Measurements from ENCODE around the gene AKAP6. TPM values are rescaled to one million over a fixed set of nuclear protein-coding genes. Genes with fewer than 3 reads are reported as not detected.
A peak's percentile ranks its signal among the peaks of the same experiment; 100 is the strongest.

AKAP6 gene
- total RNA-seq, 1 donor from 2014 or later: 8.5 TPM

DNA sequence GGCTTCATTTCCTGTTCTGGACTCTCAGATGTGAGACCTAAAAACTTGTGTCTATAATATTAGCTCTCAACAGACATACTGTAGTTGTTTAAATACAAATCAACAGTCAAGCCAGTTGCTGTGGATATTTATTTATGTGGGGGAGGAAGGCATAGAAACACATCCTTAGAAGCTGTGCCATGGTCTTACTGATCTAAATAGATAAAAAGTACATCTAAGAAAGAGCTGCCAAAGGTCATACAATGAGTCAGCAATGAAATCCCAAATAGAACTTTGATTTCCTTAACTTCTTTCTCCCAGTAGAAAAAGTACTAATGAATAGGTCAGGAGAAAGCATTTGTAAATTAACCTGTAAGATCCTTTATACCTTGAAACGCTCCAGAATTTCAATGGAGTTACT is 185.1 kb downstream of the AKAP6 start:
- peaks cover 14% of the 10 kb centered on the region for H3K9me3 Mint-ChIP-seq

DNA sequence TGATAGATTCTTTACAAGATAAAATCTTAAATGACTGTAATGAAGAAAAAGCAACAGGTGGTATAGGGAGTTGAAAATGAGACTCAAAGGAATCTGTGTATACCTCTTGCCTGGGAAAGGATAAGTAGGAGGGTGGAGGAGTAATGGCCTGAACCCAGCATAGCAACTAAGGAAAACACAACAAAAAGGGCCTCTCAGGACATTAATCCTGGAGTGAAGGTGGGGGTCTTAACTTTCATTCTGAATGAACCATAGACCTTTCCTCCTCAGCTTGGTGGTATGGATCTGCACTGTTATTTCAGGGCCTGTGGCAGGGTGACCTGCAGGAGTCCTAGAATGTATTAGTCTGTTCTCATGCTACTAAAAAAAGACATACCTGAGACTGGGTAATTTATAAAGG is 185.6 kb downstream of the AKAP6 start:
- H3K27me3 Mint-ChIP-seq (ENCODE audit: low read depth): no peaks in the 10 kb centered on the region
- H3K4me1 Mint-ChIP-seq: peaks cover 51% of the 10 kb centered on the region
- peaks cover 19% of the 10 kb centered on the region for H3K9me3 Mint-ChIP-seq
- peak overlapping the region; percentile 88 for H3K27ac Mint-ChIP-seq
- TF ChIP-seq CTCF (IDR thresholded peaks at IDR 0.05; ENCODE audit: unreplicated experiment): no peak
- H3K4me3 Mint-ChIP-seq: no peak overlapping the region
- peaks cover 10% of the 10 kb centered on the region for H3K36me3 Mint-ChIP-seq
- no peak for DNase-seq (ENCODE audit: low spot score in 2 of 2, unreplicated experiment in 2 of 2)

More for the DNA sequence above, 185.1 kb downstream of the AKAP6 start:
- Mint-ChIP-seq H3K36me3 (peaks cover 9% of the 10 kb centered on the region), H3K4me3 (no peak overlapping the region), H3K4me1 (peaks cover 52% of the 10 kb centered on the region), H3K27me3 (ENCODE audit: low read depth) (no peaks in the 10 kb centered on the region), H3K27ac (peak overlapping the region; percentile 88)
- no peak for DNase-seq (ENCODE audit: low spot score in 2 of 2, unreplicated experiment in 2 of 2)
- TF ChIP-seq CTCF (IDR thresholded peaks at IDR 0.05; ENCODE audit: unreplicated experiment): no peak

DNA sequence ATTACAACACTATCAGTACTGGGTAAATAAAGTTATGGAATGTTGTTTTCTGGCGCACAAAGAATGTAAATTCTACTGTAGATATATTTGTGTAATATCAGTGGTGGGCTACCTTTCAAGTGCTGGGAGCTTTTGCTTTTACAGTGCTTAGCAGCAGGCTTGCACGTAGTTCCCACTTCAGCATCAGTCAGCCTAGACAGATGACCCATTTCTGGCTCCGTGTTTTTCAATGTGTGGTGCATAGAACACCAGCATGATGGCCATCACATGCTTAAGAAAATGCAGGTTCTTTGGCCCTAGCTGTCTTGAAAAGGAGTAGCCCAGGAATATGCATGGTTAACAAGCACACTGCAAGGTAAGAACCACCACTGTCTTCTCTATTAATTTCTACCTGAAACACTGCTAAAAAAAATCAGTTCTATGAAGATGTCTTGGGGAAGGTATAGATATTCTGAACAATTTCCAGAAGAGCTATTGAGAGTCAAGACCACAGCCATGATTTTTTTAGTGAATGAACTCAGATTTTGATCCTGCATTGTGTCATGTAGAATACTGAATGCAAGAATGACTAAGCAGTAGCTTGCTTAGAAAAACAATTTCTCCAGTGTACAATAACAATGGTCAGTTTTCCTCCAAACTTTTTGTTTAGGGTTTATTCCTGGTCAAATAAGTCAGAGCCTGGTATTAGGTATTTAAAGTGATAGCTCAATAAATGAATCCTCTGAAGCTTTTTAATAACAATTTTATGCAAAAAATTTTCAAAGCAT is 195.7 kb downstream of the AKAP6 start:
- H3K4me3 Mint-ChIP-seq: no peak overlapping the region
- TF ChIP-seq CTCF (IDR thresholded peaks at IDR 0.05; ENCODE audit: unreplicated experiment): no peak
- peaks cover 13% of the 10 kb centered on the region for H3K9me3 Mint-ChIP-seq
- no peaks in the 10 kb centered on the region for H3K27me3 Mint-ChIP-seq (ENCODE audit: low read depth)
- no peak for DNase-seq (ENCODE audit: low spot score in 2 of 2, unreplicated experiment in 2 of 2)
- no peaks in the 10 kb centered on the region for H3K4me1 Mint-ChIP-seq
- no peak overlapping the region for H3K27ac Mint-ChIP-seq
- H3K36me3 Mint-ChIP-seq: no peaks in the 10 kb centered on the region

GRCh38 chr14:32525591-32525990 is 196.5 kb downstream of the AKAP6 start:
- Mint-ChIP-seq H3K27ac (no peak overlapping the region), H3K36me3 (no peaks in the 10 kb centered on the region), H3K9me3 (peaks cover 11% of the 10 kb centered on the region), H3K4me1 (no peaks in the 10 kb centered on the region), H3K4me3 (no peak overlapping the region), H3K27me3 (ENCODE audit: low read depth) (no peaks in the 10 kb centered on the region)
- TF ChIP-seq CTCF (IDR thresholded peaks at IDR 0.05; ENCODE audit: unreplicated experiment): no peak
- no peak for DNase-seq (ENCODE audit: low spot score in 2 of 2, unreplicated experiment in 2 of 2)

DNA sequence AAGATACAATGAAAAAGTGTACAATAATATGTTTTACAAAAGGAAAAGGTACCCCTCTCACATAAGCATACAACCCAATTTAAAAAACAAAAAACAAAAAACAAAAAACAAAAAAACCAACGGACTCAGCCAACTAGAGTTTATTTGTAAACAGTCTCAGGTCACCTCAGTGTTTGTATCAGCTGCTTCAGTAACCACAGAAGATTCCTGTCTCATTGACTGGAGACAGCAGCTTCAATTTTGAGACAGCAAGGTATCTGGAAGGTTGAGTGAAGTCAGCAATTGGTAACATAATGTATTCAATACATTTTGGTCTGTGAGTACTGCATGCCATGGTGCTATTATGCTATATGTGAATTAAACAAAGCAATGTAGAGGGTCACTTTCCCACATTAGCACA is 201.7 kb downstream of the AKAP6 start:
- no peaks in the 10 kb centered on the region for H3K36me3 Mint-ChIP-seq
- H3K27me3 Mint-ChIP-seq (ENCODE audit: low read depth): no peaks in the 10 kb centered on the region
- H3K4me1 Mint-ChIP-seq: no peaks in the 10 kb centered on the region
- H3K4me3 Mint-ChIP-seq: no peak overlapping the region
- TF ChIP-seq CTCF (IDR thresholded peaks at IDR 0.05; ENCODE audit: unreplicated experiment): no peak
- no peak overlapping the region for H3K27ac Mint-ChIP-seq
- no peak for DNase-seq (ENCODE audit: low spot score in 2 of 2, unreplicated experiment in 2 of 2)
- H3K9me3 Mint-ChIP-seq: peaks cover 3% of the 10 kb centered on the region

Data from mesothelial cell of epicardium (in vitro differentiated cells).